ENCODE results near the gene PLCB4.

PLCB4 gene

DNA sequence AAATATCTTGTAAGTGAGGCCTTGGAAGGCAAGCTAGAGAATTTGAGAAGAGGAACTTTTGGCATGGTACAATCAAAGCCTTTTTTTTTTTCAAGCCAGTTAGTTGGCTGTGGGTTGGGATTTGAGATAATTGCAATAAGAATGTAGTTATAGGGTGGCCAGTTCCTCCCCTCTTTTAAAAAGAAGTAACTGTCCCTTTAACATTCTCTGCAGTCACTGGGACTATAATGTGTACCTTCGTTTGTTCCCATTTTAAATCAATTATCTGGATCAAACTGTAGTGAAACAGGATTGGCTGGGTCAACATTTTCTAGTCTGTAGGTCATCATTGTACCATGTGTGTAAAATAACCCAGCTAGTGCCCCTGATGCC is 233.2 kb downstream of the PLCB4 start:
- no peaks in the 10 kb centered on the region for H3K27me3 ChIP-seq (ENCODE audit: insufficient read depth, poor library complexity, severe bottlenecking)
- TF ChIP-seq GABPA (IDR thresholded peaks at IDR 0.05; ENCODE audit: low read depth) (no peak), POLR2AphosphoS5 (IDR thresholded peaks at IDR 0.05; ENCODE audit: low read depth) (no peak), SPI1 (IDR thresholded peaks at IDR 0.05; ENCODE audit: borderline replicate concordance, low read depth) (no peak)
- TF ChIP-seq, protein P1, sequence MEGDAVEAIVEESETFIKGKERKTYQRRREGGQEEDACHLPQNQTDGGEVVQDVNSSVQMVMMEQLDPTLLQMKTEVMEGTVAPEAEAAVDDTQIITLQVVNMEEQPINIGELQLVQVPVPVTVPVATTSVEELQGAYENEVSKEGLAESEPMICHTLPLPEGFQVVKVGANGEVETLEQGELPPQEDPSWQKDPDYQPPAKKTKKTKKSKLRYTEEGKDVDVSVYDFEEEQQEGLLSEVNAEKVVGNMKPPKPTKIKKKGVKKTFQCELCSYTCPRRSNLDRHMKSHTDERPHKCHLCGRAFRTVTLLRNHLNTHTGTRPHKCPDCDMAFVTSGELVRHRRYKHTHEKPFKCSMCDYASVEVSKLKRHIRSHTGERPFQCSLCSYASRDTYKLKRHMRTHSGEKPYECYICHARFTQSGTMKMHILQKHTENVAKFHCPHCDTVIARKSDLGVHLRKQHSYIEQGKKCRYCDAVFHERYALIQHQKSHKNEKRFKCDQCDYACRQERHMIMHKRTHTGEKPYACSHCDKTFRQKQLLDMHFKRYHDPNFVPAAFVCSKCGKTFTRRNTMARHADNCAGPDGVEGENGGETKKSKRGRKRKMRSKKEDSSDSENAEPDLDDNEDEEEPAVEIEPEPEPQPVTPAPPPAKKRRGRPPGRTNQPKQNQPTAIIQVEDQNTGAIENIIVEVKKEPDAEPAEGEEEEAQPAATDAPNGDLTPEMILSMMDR (IDR thresholded peaks at IDR 0.05; ENCODE audit: insufficient read depth, low read length) = no peak
- TF ChIP-seq, protein P2, sequence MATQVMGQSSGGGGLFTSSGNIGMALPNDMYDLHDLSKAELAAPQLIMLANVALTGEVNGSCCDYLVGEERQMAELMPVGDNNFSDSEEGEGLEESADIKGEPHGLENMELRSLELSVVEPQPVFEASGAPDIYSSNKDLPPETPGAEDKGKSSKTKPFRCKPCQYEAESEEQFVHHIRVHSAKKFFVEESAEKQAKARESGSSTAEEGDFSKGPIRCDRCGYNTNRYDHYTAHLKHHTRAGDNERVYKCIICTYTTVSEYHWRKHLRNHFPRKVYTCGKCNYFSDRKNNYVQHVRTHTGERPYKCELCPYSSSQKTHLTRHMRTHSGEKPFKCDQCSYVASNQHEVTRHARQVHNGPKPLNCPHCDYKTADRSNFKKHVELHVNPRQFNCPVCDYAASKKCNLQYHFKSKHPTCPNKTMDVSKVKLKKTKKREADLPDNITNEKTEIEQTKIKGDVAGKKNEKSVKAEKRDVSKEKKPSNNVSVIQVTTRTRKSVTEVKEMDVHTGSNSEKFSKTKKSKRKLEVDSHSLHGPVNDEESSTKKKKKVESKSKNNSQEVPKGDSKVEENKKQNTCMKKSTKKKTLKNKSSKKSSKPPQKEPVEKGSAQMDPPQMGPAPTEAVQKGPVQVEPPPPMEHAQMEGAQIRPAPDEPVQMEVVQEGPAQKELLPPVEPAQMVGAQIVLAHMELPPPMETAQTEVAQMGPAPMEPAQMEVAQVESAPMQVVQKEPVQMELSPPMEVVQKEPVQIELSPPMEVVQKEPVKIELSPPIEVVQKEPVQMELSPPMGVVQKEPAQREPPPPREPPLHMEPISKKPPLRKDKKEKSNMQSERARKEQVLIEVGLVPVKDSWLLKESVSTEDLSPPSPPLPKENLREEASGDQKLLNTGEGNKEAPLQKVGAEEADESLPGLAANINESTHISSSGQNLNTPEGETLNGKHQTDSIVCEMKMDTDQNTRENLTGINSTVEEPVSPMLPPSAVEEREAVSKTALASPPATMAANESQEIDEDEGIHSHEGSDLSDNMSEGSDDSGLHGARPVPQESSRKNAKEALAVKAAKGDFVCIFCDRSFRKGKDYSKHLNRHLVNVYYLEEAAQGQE (IDR thresholded peaks at IDR 0.05; ENCODE audit: insufficient replicate concordance, low read depth) = no peak
- no peak for DNase-seq (ENCODE audit: low read depth in 1 of 2, low spot score in 1 of 2)
- H3K27ac ChIP-seq (replicated peaks) = no peak overlapping the region
- no peak overlapping the region for H3K4me3 ChIP-seq (replicated peaks; ENCODE audit: insufficient read depth, low read length)

DNA sequence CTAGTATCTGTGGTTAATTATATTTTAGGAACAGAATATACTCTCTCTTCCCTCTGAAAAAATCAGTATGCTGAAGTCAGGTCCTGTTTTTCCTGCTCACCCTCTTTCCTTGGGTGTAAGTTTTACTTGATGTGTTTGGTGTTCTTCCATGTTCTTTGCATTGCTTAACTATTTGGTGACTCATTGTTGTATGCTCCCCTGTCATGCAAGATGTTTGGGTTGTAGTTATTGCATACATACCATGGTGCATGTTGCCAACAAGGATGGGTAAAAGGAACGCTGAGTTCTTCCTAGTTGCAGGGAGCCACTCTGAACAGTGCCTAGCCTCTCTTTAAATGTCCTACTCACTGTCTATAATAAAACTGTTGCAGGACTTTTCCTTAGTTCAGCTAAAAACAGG is 237.6 kb downstream of the PLCB4 start:
- no peak for TF ChIP-seq GABPA (IDR thresholded peaks at IDR 0.05; ENCODE audit: low read depth)
- TF ChIP-seq, protein P2 (IDR thresholded peaks at IDR 0.05; ENCODE audit: insufficient replicate concordance, low read depth) = no peak
- TF ChIP-seq, protein P1 (IDR thresholded peaks at IDR 0.05; ENCODE audit: insufficient read depth, low read length) = no peak
- no peak for TF ChIP-seq SPI1 (IDR thresholded peaks at IDR 0.05; ENCODE audit: borderline replicate concordance, low read depth)
- TF ChIP-seq POLR2AphosphoS5 (IDR thresholded peaks at IDR 0.05; ENCODE audit: low read depth) = no peak
- DNase-seq (ENCODE audit: low read depth in 1 of 2, low spot score in 1 of 2) = no peak
- Histone ChIP-seq H3K27me3 (ENCODE audit: insufficient read depth, poor library complexity, severe bottlenecking) (no peaks in the 10 kb centered on the region), H3K27ac (replicated peaks) (no peak overlapping the region), H3K4me3 (replicated peaks; ENCODE audit: insufficient read depth, low read length) (no peak overlapping the region)

DNA sequence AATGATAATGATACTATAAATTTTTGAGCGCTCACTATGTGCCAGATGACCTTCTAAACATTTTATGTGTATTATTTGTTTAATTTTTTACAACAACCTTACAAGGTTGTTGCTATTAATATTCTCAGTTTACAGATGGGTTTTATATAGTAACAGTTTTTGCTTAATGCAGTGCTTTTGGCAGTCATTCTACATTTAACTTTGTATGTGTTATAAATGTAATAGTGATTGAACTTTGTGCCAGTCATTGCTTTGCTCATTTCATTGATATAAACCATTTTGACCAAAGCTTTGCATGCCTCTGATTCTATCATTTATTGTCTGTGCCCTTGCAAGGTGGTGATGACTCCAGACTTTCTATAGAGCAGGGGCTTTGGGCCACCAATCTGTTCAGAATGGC is 239.2 kb downstream of the PLCB4 start:
- Histone ChIP-seq H3K27me3 (ENCODE audit: insufficient read depth, poor library complexity, severe bottlenecking) (no peaks in the 10 kb centered on the region), H3K27ac (replicated peaks) (no peak overlapping the region), H3K4me3 (replicated peaks; ENCODE audit: insufficient read depth, low read length) (no peak overlapping the region)
- DNase-seq (ENCODE audit: low read depth in 1 of 2, low spot score in 1 of 2) = no peak
- no peak for TF ChIP-seq GABPA (IDR thresholded peaks at IDR 0.05; ENCODE audit: low read depth)
- TF ChIP-seq SPI1 (IDR thresholded peaks at IDR 0.05; ENCODE audit: borderline replicate concordance, low read depth) = no peak

DNA sequence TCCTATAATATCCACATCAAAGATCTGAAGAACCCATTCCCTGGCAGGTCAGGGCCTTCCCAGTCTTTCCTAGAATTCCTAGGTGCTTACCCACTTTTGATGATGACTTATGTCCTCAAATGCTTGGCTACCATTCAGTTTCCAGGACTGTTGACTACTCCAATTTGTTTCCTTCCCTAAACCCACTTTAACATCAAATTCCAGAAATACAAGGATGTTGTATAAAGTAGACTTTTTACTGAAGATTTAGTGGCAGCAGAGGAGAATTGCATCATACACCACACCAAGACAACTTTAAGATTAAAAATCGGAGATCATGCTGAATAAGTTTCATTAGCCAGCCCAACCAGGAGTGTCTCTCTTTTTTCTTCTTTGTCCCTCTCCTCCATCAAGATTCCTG is 242.2 kb downstream of the PLCB4 start:
- Histone ChIP-seq H3K27me3 (ENCODE audit: insufficient read depth, poor library complexity, severe bottlenecking) (no peaks in the 10 kb centered on the region), H3K27ac (replicated peaks) (no peak overlapping the region), H3K4me3 (replicated peaks; ENCODE audit: insufficient read depth, low read length) (no peak overlapping the region)
- DNase-seq (ENCODE audit: low read depth in 1 of 2, low spot score in 1 of 2) = no peak
- TF ChIP-seq POLR2AphosphoS5 (IDR thresholded peaks at IDR 0.05; ENCODE audit: low read depth) = no peak
- TF ChIP-seq, protein P2 (IDR thresholded peaks at IDR 0.05; ENCODE audit: insufficient replicate concordance, low read depth) = no peak
- TF ChIP-seq, protein P1 (IDR thresholded peaks at IDR 0.05; ENCODE audit: insufficient read depth, low read length) = no peak
- TF ChIP-seq SPI1 (IDR thresholded peaks at IDR 0.05; ENCODE audit: borderline replicate concordance, low read depth) = no peak
- no peak for TF ChIP-seq GABPA (IDR thresholded peaks at IDR 0.05; ENCODE audit: low read depth)
